Measurements from ENCODE around the gene RPTOR. TPM values are rescaled to one million over a fixed set of nuclear protein-coding genes. Genes with fewer than 3 reads are reported as not detected.
"Not testable (repeated sequence)": the region's sequence is repeated elsewhere in the genome, so short reads cannot be mapped to it uniquely, and the experiment has no call there.

The RPTOR gene
- total RNA-seq, 1 donor = 29.8 TPM

- peaks cover 14% of the 10 kb centered on the region for H3K4me1 ChIP-seq (ENCODE audit: insufficient read depth, low read length)
These were observed 205.6 kb downstream of the RPTOR start for GRCh38 chr17:80750263-80750662.

GRCh38 chr17:80751070-80751945, 206.7 kb downstream of the RPTOR start:
- Histone ChIP-seq H3K9me3 (ENCODE audit: low read depth, low read length) (no peaks in the 10 kb centered on the region), H3K4me1 (ENCODE audit: insufficient read depth, low read length) (peaks cover 14% of the 10 kb centered on the region), H3K27me3 (ENCODE audit: insufficient read depth, low read length) (no peaks in the 10 kb centered on the region), H3K4me3 (ENCODE audit: low read length) (no peak overlapping the region)

More at GRCh38 chr17:80750263-80750662, 205.6 kb downstream of the RPTOR start:
- Histone ChIP-seq H3K9me3 (ENCODE audit: low read depth, low read length) (no peaks in the 10 kb centered on the region), H3K4me3 (ENCODE audit: low read length) (no peak overlapping the region), H3K27me3 (ENCODE audit: insufficient read depth, low read length) (no peaks in the 10 kb centered on the region)

GRCh38 chr17:80751946-80752581, 207.4 kb downstream of the RPTOR start:
- H3K9me3 ChIP-seq (ENCODE audit: low read depth, low read length) = no peaks in the 10 kb centered on the region
- H3K4me1 ChIP-seq (ENCODE audit: insufficient read depth, low read length) = peaks cover 14% of the 10 kb centered on the region
- H3K4me3 ChIP-seq (ENCODE audit: low read length) = no peak overlapping the region
- no peaks in the 10 kb centered on the region for H3K27me3 ChIP-seq (ENCODE audit: insufficient read depth, low read length)

GRCh38 chr17:80753685-80754345, 209.2 kb downstream of the RPTOR start:
- Histone ChIP-seq H3K4me3 (ENCODE audit: low read length) (no peak overlapping the region), H3K9me3 (ENCODE audit: low read depth, low read length) (no peaks in the 10 kb centered on the region), H3K27me3 (ENCODE audit: insufficient read depth, low read length) (no peaks in the 10 kb centered on the region), H3K4me1 (ENCODE audit: insufficient read depth, low read length) (peaks cover 23% of the 10 kb centered on the region)

- Histone ChIP-seq H3K4me3 (ENCODE audit: low read length) (no peak overlapping the region), H3K9me3 (ENCODE audit: low read depth, low read length) (no peaks in the 10 kb centered on the region), H3K27me3 (ENCODE audit: insufficient read depth, low read length) (no peaks in the 10 kb centered on the region), H3K4me1 (ENCODE audit: insufficient read depth, low read length) (peaks cover 27% of the 10 kb centered on the region)
These were observed 210.2 kb downstream of the RPTOR start for GRCh38 chr17:80754846-80755245.

- no peaks in the 10 kb centered on the region for H3K27me3 ChIP-seq (ENCODE audit: insufficient read depth, low read length)
- H3K4me3 ChIP-seq (ENCODE audit: low read length) = no peak overlapping the region
- H3K4me1 ChIP-seq (ENCODE audit: insufficient read depth, low read length) = peaks cover 30% of the 10 kb centered on the region
- H3K9me3 ChIP-seq (ENCODE audit: low read depth, low read length) = no peaks in the 10 kb centered on the region
These were observed 211.2 kb downstream of the RPTOR start for GRCh38 chr17:80755650-80756405.

- Histone ChIP-seq H3K9me3 (ENCODE audit: low read depth, low read length) (no peaks in the 10 kb centered on the region), H3K4me1 (ENCODE audit: insufficient read depth, low read length) (peaks cover 37% of the 10 kb centered on the region), H3K4me3 (ENCODE audit: low read length) (no peak overlapping the region), H3K27me3 (ENCODE audit: insufficient read depth, low read length) (no peaks in the 10 kb centered on the region)
These were observed 214.1 kb downstream of the RPTOR start for GRCh38 chr17:80758481-80759376.

GRCh38 chr17:80759377-80759673, 214.7 kb downstream of the RPTOR start:
- H3K27me3 ChIP-seq (ENCODE audit: insufficient read depth, low read length) = no peaks in the 10 kb centered on the region
- peaks cover 37% of the 10 kb centered on the region for H3K4me1 ChIP-seq (ENCODE audit: insufficient read depth, low read length)
- H3K9me3 ChIP-seq (ENCODE audit: low read depth, low read length) = no peaks in the 10 kb centered on the region
- no peak overlapping the region for H3K4me3 ChIP-seq (ENCODE audit: low read length)

- H3K4me3 ChIP-seq (ENCODE audit: low read length) = no peak overlapping the region
- H3K4me1 ChIP-seq (ENCODE audit: insufficient read depth, low read length) = peaks cover 47% of the 10 kb centered on the region
- H3K9me3 ChIP-seq (ENCODE audit: low read depth, low read length) = no peaks in the 10 kb centered on the region
- no peaks in the 10 kb centered on the region for H3K27me3 ChIP-seq (ENCODE audit: insufficient read depth, low read length)
These were observed 215.9 kb downstream of the RPTOR start for GRCh38 chr17:80760511-80760911.

- H3K27me3 ChIP-seq (ENCODE audit: insufficient read depth, low read length) = no peaks in the 10 kb centered on the region
- H3K4me3 ChIP-seq (ENCODE audit: low read length) = no peak overlapping the region
- H3K4me1 ChIP-seq (ENCODE audit: insufficient read depth, low read length) = peaks cover 54% of the 10 kb centered on the region
- H3K9me3 ChIP-seq (ENCODE audit: low read depth, low read length) = no peaks in the 10 kb centered on the region
These were observed 216.7 kb downstream of the RPTOR start for GRCh38 chr17:80761110-80761871.

GRCh38 chr17:80762076-80762475, 217.4 kb downstream of the RPTOR start:
- Histone ChIP-seq H3K4me1 (ENCODE audit: insufficient read depth, low read length) (peaks cover 56% of the 10 kb centered on the region), H3K4me3 (ENCODE audit: low read length) (no peak overlapping the region), H3K27me3 (ENCODE audit: insufficient read depth, low read length) (no peaks in the 10 kb centered on the region), H3K9me3 (ENCODE audit: low read depth, low read length) (no peaks in the 10 kb centered on the region)

- peaks cover 52% of the 10 kb centered on the region for H3K4me1 ChIP-seq (ENCODE audit: insufficient read depth, low read length)
- no peaks in the 10 kb centered on the region for H3K27me3 ChIP-seq (ENCODE audit: insufficient read depth, low read length)
- no peak overlapping the region for H3K4me3 ChIP-seq (ENCODE audit: low read length)
- no peaks in the 10 kb centered on the region for H3K9me3 ChIP-seq (ENCODE audit: low read depth, low read length)
These were observed 218.7 kb downstream of the RPTOR start for GRCh38 chr17:80763293-80763867.

GRCh38 chr17:80764627-80765145, 220.0 kb downstream of the RPTOR start:
- H3K4me1 ChIP-seq (ENCODE audit: insufficient read depth, low read length) = peaks cover 41% of the 10 kb centered on the region
- not testable (repeated sequence) for H3K27me3 ChIP-seq (ENCODE audit: insufficient read depth, low read length); H3K4me3 ChIP-seq (ENCODE audit: low read length); H3K9me3 ChIP-seq (ENCODE audit: low read depth, low read length)
